ENCODE data around the gene RHOT2.

The RHOT2 gene

GRCh38 chr16:668519-669171 lies 713 bp downstream of the RHOT2 start:
- Histone ChIP-seq H2AFZ (ENCODE audit: low read length) (peak overlapping the region; percentile 76), H3K27ac (replicated peaks; ENCODE audit: low read length) (no peak overlapping the region), H3K4me2 (ENCODE audit: insufficient read depth, low read length, poor library complexity, severe bottlenecking) (peak overlapping the region; percentile 96), H3K79me1 (ENCODE audit: low read depth, low read length) (peaks cover 28% of the 10 kb centered on the region), H3K14ac (ENCODE audit: low read length) (peak overlapping the region; percentile 21), H2AK5ac (ENCODE audit: low read depth, low read length) (peak overlapping the region; percentile 75), H3K36me3 (replicated peaks in 1 of 2; ENCODE audit: control insufficient read depth in 2 of 2, insufficient read depth in 2 of 2, low read length in 2 of 2) (peaks cover 37 to 46% of the 10 kb centered on the region in 2 donors), H4K91ac (ENCODE audit: low read depth, low read length, poor library complexity) (no peak overlapping the region), H2BK5ac (ENCODE audit: low read length) (peak overlapping the region; percentile 53), H2BK12ac (ENCODE audit: low read length) (no peak overlapping the region), H3K9me3 (replicated peaks in 1 of 2; ENCODE audit: control insufficient read depth in 2 of 2, insufficient read depth in 1 of 2, low read depth in 1 of 2, low read length in 2 of 2) (no peaks in the 10 kb centered on the region), H3K4me1 (ENCODE audit: control insufficient read depth in 2 of 2, insufficient read depth in 1 of 2, low read depth in 1 of 2, low read length in 2 of 2) (peaks cover 2 to 6% of the 10 kb centered on the region in 2 donors), H3K23ac (ENCODE audit: low read depth, low read length, poor library complexity) (peak overlapping the region; percentile 98), H3K27me3 (ENCODE audit: control insufficient read depth in 3 of 3, insufficient read depth in 3 of 3, low read depth in 1 of 3, low read length in 3 of 3) (no peaks in the 10 kb centered on the region), H3K9ac (ENCODE audit: low read depth, low read length, poor library complexity) (peak overlapping the region; percentile 95), H3K18ac (ENCODE audit: low read length) (peak overlapping the region; percentile 95), H4K8ac (ENCODE audit: low read depth, low read length) (peak overlapping the region; percentile 65), H2BK15ac (ENCODE audit: low read length) (no peak overlapping the region), H3K4me3 (ENCODE audit: low read length in 2 of 2) (peak overlapping the region; percentile 89 to 92), H2BK120ac (ENCODE audit: low read depth, low read length) (no peak overlapping the region), H3K4ac (ENCODE audit: low read length) (peak overlapping the region; percentile 66)
- DNase-seq (ENCODE audit: low spot score): no peak
- WGBS, 2 donors (ENCODE audit: extremely low coverage in 2 of 2, insufficient read length in 2 of 2, insufficient replicate concordance in 1 of 2): no CpG with 5 or more reads among the region's 50 CpGs

- WGBS, 2 donors (ENCODE audit: extremely low coverage in 2 of 2, insufficient read length in 2 of 2, insufficient replicate concordance in 1 of 2): no CpG with 5 or more reads among the region's 13 CpGs
- H3K4me3 ChIP-seq (ENCODE audit: low read length in 2 of 2): peak overlapping the region; percentile 41 to 92
These were observed 1.7 kb downstream of the RHOT2 start for GRCh38 chr16:669666-670065.

GRCh38 chr16:670485-671352 lies 2.8 kb downstream of the RHOT2 start:
- H3K4me3 ChIP-seq (ENCODE audit: low read length in 2 of 2): peak overlapping the region in 1 of 2 donors; percentile 3
- H4K8ac ChIP-seq (ENCODE audit: low read depth, low read length): no peak overlapping the region
- no CpG with 5 or more reads among the region's 52 CpGs for WGBS, 2 donors (ENCODE audit: extremely low coverage in 2 of 2, insufficient read length in 2 of 2, insufficient replicate concordance in 1 of 2)
- H2BK5ac ChIP-seq (ENCODE audit: low read length): no peak overlapping the region
- H3K36me3 ChIP-seq (replicated peaks in 1 of 2; ENCODE audit: control insufficient read depth in 2 of 2, insufficient read depth in 2 of 2, low read length in 2 of 2): peaks cover 37 to 57% of the 10 kb centered on the region in 2 donors
- no peak overlapping the region for H3K23ac ChIP-seq (ENCODE audit: low read depth, low read length, poor library complexity)
- H3K14ac ChIP-seq (ENCODE audit: low read length): no peak overlapping the region
- peak overlapping the region; percentile 4 for H3K9ac ChIP-seq (ENCODE audit: low read depth, low read length, poor library complexity)
- H4K91ac ChIP-seq (ENCODE audit: low read depth, low read length, poor library complexity): no peak overlapping the region
- no peaks in the 10 kb centered on the region for H3K9me3 ChIP-seq (replicated peaks in 1 of 2; ENCODE audit: control insufficient read depth in 2 of 2, insufficient read depth in 1 of 2, low read depth in 1 of 2, low read length in 2 of 2)
- DNase-seq (ENCODE audit: low spot score): no peak
- no peak overlapping the region for H2BK120ac ChIP-seq (ENCODE audit: low read depth, low read length)
- no peak overlapping the region for H3K18ac ChIP-seq (ENCODE audit: low read length)
- no peak overlapping the region for H3K4me2 ChIP-seq (ENCODE audit: insufficient read depth, low read length, poor library complexity, severe bottlenecking)
- peaks cover 31% of the 10 kb centered on the region for H3K79me1 ChIP-seq (ENCODE audit: low read depth, low read length)
- H3K27me3 ChIP-seq (ENCODE audit: control insufficient read depth in 3 of 3, insufficient read depth in 3 of 3, low read depth in 1 of 3, low read length in 3 of 3): peaks cover 0 to 9% (median 0%) of the 10 kb centered on the region in 3 experiments
- H2AK5ac ChIP-seq (ENCODE audit: low read depth, low read length): no peak overlapping the region
- H3K4ac ChIP-seq (ENCODE audit: low read length): no peak overlapping the region
- no peak overlapping the region for H3K27ac ChIP-seq (replicated peaks; ENCODE audit: low read length)
- H2BK12ac ChIP-seq (ENCODE audit: low read length): no peak overlapping the region
- H2BK15ac ChIP-seq (ENCODE audit: low read length): no peak overlapping the region
- H3K4me1 ChIP-seq (ENCODE audit: control insufficient read depth in 2 of 2, insufficient read depth in 1 of 2, low read depth in 1 of 2, low read length in 2 of 2): peaks cover 2 to 13% of the 10 kb centered on the region in 2 donors
- H2AFZ ChIP-seq (ENCODE audit: low read length): no peak overlapping the region

More at GRCh38 chr16:669666-670065, 1.7 kb downstream of the RHOT2 start:
- Histone ChIP-seq H2BK12ac (ENCODE audit: low read length) (no peak overlapping the region), H3K36me3 (replicated peaks in 1 of 2; ENCODE audit: control insufficient read depth in 2 of 2, insufficient read depth in 2 of 2, low read length in 2 of 2) (peaks cover 37 to 56% of the 10 kb centered on the region in 2 donors), H3K9me3 (replicated peaks in 1 of 2; ENCODE audit: control insufficient read depth in 2 of 2, insufficient read depth in 1 of 2, low read depth in 1 of 2, low read length in 2 of 2) (no peaks in the 10 kb centered on the region), H2BK15ac (ENCODE audit: low read length) (no peak overlapping the region), H3K4me1 (ENCODE audit: control insufficient read depth in 2 of 2, insufficient read depth in 1 of 2, low read depth in 1 of 2, low read length in 2 of 2) (peaks cover 2 to 6% of the 10 kb centered on the region in 2 donors), H2AK5ac (ENCODE audit: low read depth, low read length) (no peak overlapping the region), H3K27ac (replicated peaks; ENCODE audit: low read length) (no peak overlapping the region), H2BK5ac (ENCODE audit: low read length) (no peak overlapping the region), H3K4me2 (ENCODE audit: insufficient read depth, low read length, poor library complexity, severe bottlenecking) (no peak overlapping the region), H3K4ac (ENCODE audit: low read length) (no peak overlapping the region), H3K27me3 (ENCODE audit: control insufficient read depth in 3 of 3, insufficient read depth in 3 of 3, low read depth in 1 of 3, low read length in 3 of 3) (peaks cover 0 to under 1% (median 0%) of the 10 kb centered on the region in 3 experiments), H3K14ac (ENCODE audit: low read length) (no peak overlapping the region), H2AFZ (ENCODE audit: low read length) (no peak overlapping the region), H3K18ac (ENCODE audit: low read length) (no peak overlapping the region), H4K91ac (ENCODE audit: low read depth, low read length, poor library complexity) (no peak overlapping the region), H3K23ac (ENCODE audit: low read depth, low read length, poor library complexity) (peak overlapping the region; percentile 73), H4K8ac (ENCODE audit: low read depth, low read length) (no peak overlapping the region), H3K79me1 (ENCODE audit: low read depth, low read length) (peaks cover 28% of the 10 kb centered on the region), H3K9ac (ENCODE audit: low read depth, low read length, poor library complexity) (no peak overlapping the region), H2BK120ac (ENCODE audit: low read depth, low read length) (no peak overlapping the region)
- DNase-seq (ENCODE audit: low spot score): no peak

All from neuronal stem cell (in vitro differentiated cells).